CD4-positive, alpha-beta T cell treated with Interleukin-1 beta for 1 hour (primary cell): ENCODE data around the gene IL23A.
A peak's percentile ranks its signal among the peaks of the same experiment; 100 is the strongest.
"Not testable (repeated sequence)": the region's sequence is repeated elsewhere in the genome, so short reads cannot be mapped to it uniquely, and the experiment has no call there.

Experiments
- DNase-seq, 2 donors: peaks; one replicate each; pipeline ENCODE4 v3.0.0-alpha.2; 2020 to 2022

The IL23A gene

DNA sequence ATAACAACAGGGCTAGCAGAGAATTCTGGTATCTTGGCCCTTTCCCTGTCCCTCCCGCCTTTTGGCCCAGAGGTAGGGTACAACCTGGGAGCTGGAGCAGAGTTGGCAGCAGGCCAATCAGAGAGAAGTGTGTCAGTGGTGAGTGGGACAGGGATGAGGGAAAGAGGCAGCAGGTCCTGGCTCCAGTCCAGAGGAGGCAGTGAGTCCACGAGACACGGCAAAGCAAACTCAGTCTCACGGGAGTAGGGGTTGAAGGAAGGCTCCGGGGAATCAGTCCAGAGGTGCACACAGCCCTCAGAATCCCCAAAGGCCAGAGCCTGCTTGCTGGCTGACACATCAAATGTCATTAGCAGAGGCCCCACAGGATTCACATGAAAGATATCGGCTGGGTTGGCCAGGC, 12.2 kb upstream of the IL23A start:
- DNase-seq: no peak

DNA sequence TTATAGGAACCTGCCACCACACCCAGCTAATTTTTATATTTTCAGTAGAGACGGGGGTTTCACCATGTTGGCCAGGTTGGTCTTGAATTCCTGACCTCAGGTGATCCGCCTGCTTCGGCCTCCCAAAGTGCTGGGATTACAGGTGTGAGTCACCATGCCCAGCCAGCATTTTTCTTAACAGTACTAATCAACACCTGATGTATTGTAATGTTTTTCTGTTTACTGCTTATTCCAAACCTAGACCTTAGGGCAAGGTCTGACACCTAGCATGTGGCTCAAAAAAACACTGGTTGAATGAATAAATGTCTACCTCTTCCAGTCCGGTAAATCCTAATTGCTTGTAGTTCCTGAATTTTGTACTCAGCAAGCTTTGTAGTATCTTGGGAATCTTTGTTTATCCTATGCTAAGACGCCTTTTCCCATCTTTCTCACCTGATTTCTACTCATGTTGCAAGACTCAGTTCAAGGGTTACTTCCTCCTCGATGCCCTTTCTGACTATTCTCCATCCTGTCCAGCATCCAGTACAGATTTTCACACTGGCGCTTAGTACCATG, 7.7 kb upstream of the IL23A start:
- no peak for DNase-seq

GRCh38 chr12:56332512-56333196, 6.0 kb upstream of the IL23A start:
- no peak for DNase-seq

GRCh38 chr12:56333197-56333678, 5.4 kb upstream of the IL23A start:
- DNase-seq: no peak

GRCh38 chr12:56333679-56334489, 4.8 kb upstream of the IL23A start, which contains the start of gene PAN2:
TSS of gene PAN2 (minus strand) at chr12:56334000. CDS start at chr12:56333094, 906 bp downstream.
- peak; percentile 96 to 97 for DNase-seq

DNA sequence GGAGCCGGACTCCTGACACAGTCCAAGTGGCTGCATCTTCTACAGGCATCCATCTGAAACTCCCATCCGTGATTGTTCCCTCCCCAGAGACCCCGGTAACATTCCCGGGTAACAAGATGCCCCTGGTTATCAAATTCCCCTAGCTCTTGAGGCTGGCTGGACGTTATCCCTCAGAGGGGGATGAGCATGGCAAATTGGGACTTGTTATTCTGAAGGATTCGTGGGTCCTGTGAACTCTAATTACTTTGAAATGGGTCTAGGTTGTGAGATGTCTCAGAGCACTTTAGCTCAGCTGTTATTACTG, 4.2 kb upstream of the IL23A start:
- no peak for DNase-seq

- not testable (repeated sequence) for DNase-seq
Measured at GRCh38 chr12:56335527-56335926, 3.2 kb upstream of the IL23A start.

DNA sequence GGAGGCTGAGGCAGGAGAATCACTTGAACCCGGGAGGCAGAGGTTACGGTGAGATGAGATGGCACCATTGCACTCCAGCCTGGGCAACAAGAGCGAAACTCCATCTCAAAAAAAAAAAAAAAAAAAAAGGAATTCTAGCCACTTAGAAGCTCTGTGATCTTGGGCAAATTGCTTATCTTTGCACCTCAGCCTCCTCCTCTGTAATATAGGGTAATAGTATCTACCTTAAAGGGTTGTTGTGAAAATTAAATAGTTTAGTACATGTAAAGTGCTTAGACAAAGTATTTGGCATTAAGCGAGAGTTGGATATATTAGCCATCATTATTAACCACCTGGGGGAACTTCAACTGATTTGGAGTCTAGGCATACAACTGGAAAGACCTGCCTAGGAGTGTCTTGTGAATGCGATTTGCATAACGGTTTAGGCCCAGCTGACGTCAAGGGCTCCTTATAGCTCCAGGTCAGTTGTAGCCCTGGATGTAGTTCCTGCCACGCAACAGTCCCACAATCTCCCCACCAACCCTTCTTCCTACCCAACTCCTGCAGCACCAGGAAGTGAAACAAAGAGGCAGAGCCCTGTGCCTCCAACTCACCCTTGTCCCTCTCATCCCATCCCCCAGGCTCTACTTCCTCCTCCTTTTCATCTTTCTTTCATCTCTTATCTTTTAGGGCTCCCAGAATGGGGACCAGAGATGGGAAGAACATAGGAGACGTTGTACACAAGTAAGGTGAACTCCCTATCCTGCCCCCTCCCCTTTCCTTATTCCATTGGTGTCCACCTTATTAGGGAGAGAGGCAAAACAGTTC, 2.1 kb upstream of the IL23A start:
- DNase-seq: peak in 1 of 2 donors; percentile 66

DNA sequence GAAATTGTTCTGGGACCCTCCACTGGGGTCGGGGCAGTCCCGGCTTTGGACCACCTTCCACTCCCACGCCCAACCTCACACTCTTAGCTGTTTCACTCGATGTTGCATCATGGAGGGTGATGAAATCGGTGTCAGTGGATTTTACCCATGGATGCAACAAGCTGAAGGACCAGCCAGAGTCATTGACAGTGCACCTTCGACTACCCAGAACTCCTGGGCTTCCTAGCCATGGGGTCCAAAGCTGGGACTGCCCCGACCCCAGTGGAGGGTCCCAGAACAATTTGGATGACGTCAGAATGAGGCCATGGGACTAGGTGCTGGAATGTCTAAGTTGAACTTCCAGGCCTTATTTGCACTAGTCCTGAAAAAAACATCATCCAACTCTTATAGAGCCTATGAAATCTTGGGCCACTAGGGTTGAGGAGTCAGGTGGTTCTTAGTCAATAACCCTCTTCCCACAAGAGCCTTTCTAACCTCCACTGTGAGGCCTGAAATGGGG, 882 bp upstream of the IL23A start:
- peak in 1 of 2 donors; percentile 32 for DNase-seq

DNA sequence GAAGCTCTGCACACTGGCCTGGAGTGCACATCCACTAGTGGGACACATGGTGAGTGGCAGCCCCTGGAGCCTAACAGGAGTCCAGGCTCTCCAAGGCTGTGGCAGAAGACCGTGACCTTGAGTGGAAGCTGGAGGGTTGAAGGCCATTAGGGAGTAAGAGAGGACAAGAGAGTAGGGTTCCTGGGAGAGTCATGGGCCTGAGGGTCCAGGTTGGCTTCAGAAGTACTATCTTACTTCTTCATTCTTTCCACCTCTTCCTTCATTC, 406 bp downstream of the IL23A start:
- DNase-seq: no peak

GRCh38 chr12:56341616-56342015, 2.9 kb downstream of the IL23A start:
- DNase-seq: no peak

GRCh38 chr12:56342290-56342689, 3.6 kb downstream of the IL23A start:
- not testable (repeated sequence) for DNase-seq

GRCh38 chr12:56346675-56347074, 8.0 kb downstream of the IL23A start:
- no peak for DNase-seq

GRCh38 chr12:56347255-56347654, 8.6 kb downstream of the IL23A start:
- DNase-seq: not testable (repeated sequence)

GRCh38 chr12:56348776-56349175, 10.1 kb downstream of the IL23A start:
- DNase-seq: no peak

DNA sequence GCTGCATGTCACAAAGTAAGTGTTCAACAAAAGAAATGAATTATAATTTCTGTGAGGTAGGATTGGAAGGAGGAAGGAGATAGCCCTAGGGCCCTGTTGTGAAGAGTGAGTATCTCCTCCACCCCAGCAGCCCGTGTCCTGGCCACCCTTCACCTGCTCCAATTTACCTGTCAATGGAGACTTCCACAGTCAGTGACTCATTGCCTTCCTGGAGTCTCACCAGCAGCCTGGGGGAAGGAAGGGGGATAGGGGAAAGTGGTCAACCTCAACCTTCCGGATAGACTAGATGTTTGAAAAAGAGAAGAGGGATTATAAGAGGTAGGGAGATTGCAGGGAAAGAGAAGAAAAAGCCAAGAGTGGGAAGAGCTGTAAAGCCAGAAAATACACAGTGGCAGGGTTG, 12.0 kb downstream of the IL23A start:
- DNase-seq: no peak

DNA sequence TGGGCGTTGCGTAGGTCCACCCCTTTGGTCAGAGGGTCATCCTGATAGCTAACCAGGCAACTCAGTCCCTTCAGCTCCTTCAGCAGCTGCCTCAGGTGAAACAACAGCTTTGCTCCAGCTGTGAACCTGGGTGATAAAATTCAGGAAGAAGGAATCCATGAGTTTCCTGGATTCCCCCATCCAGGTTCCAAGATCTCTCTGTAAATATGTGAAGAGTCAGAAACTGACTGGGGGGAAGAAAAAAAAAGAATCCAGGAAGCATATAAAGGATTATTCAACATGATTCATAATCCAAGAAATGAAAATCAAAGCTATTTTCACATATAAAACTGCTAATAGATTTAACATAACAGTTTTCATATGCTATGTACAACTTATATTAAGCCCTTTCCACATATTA, 12.6 kb downstream of the IL23A start:
- no peak for DNase-seq

- DNase-seq: no peak
Measured at GRCh38 chr12:56358836-56359532, 20.3 kb downstream of the IL23A start.

GRCh38 chr12:56359851-56360767, 21.4 kb downstream of the IL23A start, which contains the start of gene STAT2:
TSS of gene STAT2 (minus strand) at chr12:56360107. CDS start at chr12:56356571, 3,536 bp downstream.
- DNase-seq: peak; percentile 100

DNA sequence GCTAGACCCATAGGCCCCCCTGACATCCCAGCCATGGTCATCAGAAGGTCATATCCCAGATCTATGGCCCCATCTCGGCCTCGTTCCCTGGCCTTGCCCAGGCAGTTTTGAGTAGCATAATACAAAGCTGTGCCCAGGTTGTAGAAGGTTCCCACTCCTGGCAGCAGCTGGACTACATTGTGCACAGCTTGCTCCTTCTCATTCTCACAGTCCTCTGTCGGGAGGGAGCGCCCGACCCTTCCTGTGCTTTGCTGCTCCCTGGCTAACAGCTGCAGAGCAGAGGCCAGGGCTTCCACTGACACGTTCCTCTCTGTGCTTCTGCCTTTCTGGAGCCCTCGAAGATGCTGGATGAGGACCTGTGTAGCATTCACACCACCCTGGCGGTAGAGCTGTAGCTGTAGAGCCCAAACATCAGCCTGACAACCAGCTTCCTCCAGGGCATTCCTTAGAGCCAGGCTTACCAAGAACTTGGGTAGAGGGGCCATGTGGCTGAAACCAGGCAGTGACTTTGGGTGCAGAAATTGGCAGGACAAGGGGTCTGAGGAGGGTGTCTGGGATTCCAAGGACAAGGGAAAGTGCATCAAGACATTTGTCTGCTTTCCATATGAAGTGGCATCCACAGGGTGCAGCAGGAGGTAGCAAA, 22.9 kb downstream of the IL23A start:
- DNase-seq: no peak
